Endothelial cell of umbilical vein (primary cell): ENCODE data around the gene BCL2. TPM values are rescaled to one million over a fixed set of nuclear protein-coding genes. Genes with fewer than 3 reads are reported as not detected.

Experiments
- BruUV-seq: library from RNA; stranded (reverse); fragments of 400-500 nt; replicated peaks from 2 replicates; lab custom pipeline; 2021; lab: Mats Ljungman, UMichigan
- CTCF ChIA-PET: fragments of 300-600, 350-600 bp; sonication (Branson Sonifier 250); formaldehyde crosslinking; loops from one replicate; lab custom pipeline; 2021; ENCODE audit warnings: antibody characterized with exemption, inconsistent platforms; lab: Charles Lee
- POLR2A ChIA-PET: fragments of 300-600, 350-600 bp; sonication (Branson Sonifier 250); formaldehyde crosslinking; loops from one replicate; lab custom pipeline; 2021; ENCODE audit warnings: antibody characterized with exemption, inconsistent platforms; lab: Charles Lee
- DNase-seq: peaks from one replicate; pipeline ENCODE4 v3.0.0-alpha.2; 2011; ENCODE audit warnings: low read depth, low spot score
- FAIRE-seq: peaks from 2 replicates; lab custom pipeline; 2011; peaks lifted over from hg19 to GRCh38; lab: Jason Lieb, UNC
- H2AFZ ChIP-seq: 2 replicates; pipeline ENCODE4 v1.6.0; 2012; ENCODE audit warnings: low read depth, low read length, control low read depth, inconsistent platforms
- H3K27ac ChIP-seq: 2 replicates; pipeline ENCODE4 v1.5.1; 2011; ENCODE audit warnings: low read depth, mild to moderate bottlenecking, control low read depth, low read length, moderate library complexity; ENCODE audit not compliant: insufficient read depth
- H3K27me3 ChIP-seq, 2 experiments: 2 replicates each; pipeline versions ENCODE4 v1.6.0 to v1.6.1; 2011; ENCODE audit warnings: low read length in 2 of 2, mixed read lengths in 1 of 2; ENCODE audit not compliant: control insufficient read depth in 2 of 2, insufficient read depth in 2 of 2
- H3K36me3 ChIP-seq, 2 experiments: 2 replicates in 1 of 2; 3 replicates in 1 of 2; pipeline ENCODE4 v1.5.1; 2011; ENCODE audit warnings: low read length in 2 of 2, mild to moderate bottlenecking in 1 of 2, moderate library complexity in 1 of 2; ENCODE audit not compliant: control insufficient read depth in 2 of 2, insufficient read depth in 2 of 2; ENCODE audit errors: extremely low read depth in 1 of 2
- H3K4me1 ChIP-seq: 3 replicates; pipeline ENCODE4 v1.5.1; 2011; ENCODE audit warnings: mild to moderate bottlenecking, low read length; ENCODE audit not compliant: control insufficient read depth, insufficient read depth; ENCODE audit errors: extremely low read depth
- H3K4me2 ChIP-seq: 2 replicates; pipeline ENCODE4 v1.6.1; 2011; ENCODE audit warnings: low read length, control low read depth, mixed read lengths; ENCODE audit not compliant: insufficient read depth
- H3K4me3 ChIP-seq, 3 experiments: fragments of 200-600 bp in 1 of 3; sonication (generic), shearing (Covaris generic) in 1 of 3; replicated peaks in 1 of 3; 2 replicates each; pipeline ENCODE4 v1.5.1; 2011 to 2016; ENCODE audit warnings: control low read depth in 3 of 3, low read length in 3 of 3, mild to moderate bottlenecking in 2 of 3, inconsistent platforms in 1 of 3, low read depth in 1 of 3, moderate library complexity in 1 of 3; ENCODE audit not compliant: insufficient read depth in 1 of 3
- H3K79me2 ChIP-seq: 2 replicates; pipeline ENCODE4 v1.6.0; 2012; ENCODE audit warnings: low read length, inconsistent platforms; ENCODE audit not compliant: control insufficient read depth, insufficient read depth
- H3K9ac ChIP-seq: replicated peaks from 2 replicates; pipeline ENCODE3; 2011; ENCODE audit warnings: low read length, control low read depth; ENCODE audit not compliant: insufficient read depth; ENCODE audit errors: extremely low read depth
- H3K9me1 ChIP-seq: replicated peaks from 3 replicates; pipeline ENCODE4 v1.6.0; 2011; ENCODE audit warnings: mild to moderate bottlenecking, low read length; ENCODE audit not compliant: control insufficient read depth, insufficient read depth; ENCODE audit errors: extremely low read depth
- H3K9me3 ChIP-seq: replicated peaks from 2 replicates; pipeline ENCODE4 v1.5.1; 2012; ENCODE audit warnings: low read length, inconsistent platforms; ENCODE audit not compliant: control insufficient read depth, insufficient read depth
- H4K20me1 ChIP-seq: replicated peaks from 2 replicates; pipeline ENCODE3; 2011; ENCODE audit warnings: mild to moderate bottlenecking, low read length; ENCODE audit not compliant: control insufficient read depth, insufficient read depth; ENCODE audit errors: extremely low read depth
- EZH2 ChIP-seq: IDR thresholded peaks from 2 replicates; pipeline ENCODE4 v1.6.1; 2012; ENCODE audit warnings: borderline replicate concordance, low read depth, mild to moderate bottlenecking, moderate library complexity, low read length, inconsistent platforms; ENCODE audit not compliant: severe bottlenecking
- FOS ChIP-seq: IDR thresholded peaks from 2 replicates; pipeline ENCODE4 v1.6.1; 2011; ENCODE audit warnings: mild to moderate bottlenecking, low read length, moderate library complexity, borderline replicate concordance; ENCODE audit not compliant: insufficient read depth
- GATA2 ChIP-seq: IDR thresholded peaks from 2 replicates; pipeline ENCODE4 v1.7.0; 2011; ENCODE audit warnings: low read depth, mild to moderate bottlenecking, moderate library complexity, mixed read lengths, low read length; ENCODE audit not compliant: insufficient read length, insufficient read depth
- JUN ChIP-seq: IDR thresholded peaks from 2 replicates; pipeline ENCODE4 v1.6.1; 2011; ENCODE audit warnings: borderline replicate concordance, low read depth; ENCODE audit not compliant: insufficient read length, insufficient read depth
- MYC ChIP-seq: IDR thresholded peaks from one replicate; pipeline ENCODE4 v1.6.1; 2011; ENCODE audit warnings: mild to moderate bottlenecking, low read depth, low read length
- POLR2A ChIP-seq: IDR thresholded peaks from 2 replicates; pipeline ENCODE4 v1.6.1; 2012; ENCODE audit warnings: low read depth, mild to moderate bottlenecking, control low read depth, low read length
- POLR2AphosphoS5 ChIP-seq: IDR thresholded peaks from 2 replicates; pipeline ENCODE4 v1.6.1; 2012; ENCODE audit warnings: low read depth, mild to moderate bottlenecking, control low read depth, low read length, moderate library complexity; ENCODE audit not compliant: insufficient read depth
- dilution Hi-C: fragments of 300-500 bp; cut with MboI; formaldehyde crosslinking; loops from one replicate; pipeline ENCODE4 v1.15.0; 2019; ENCODE audit warnings: low sequenced_read_pairs; ENCODE audit not compliant: extremely low pct_ligation_motif_present
- intact Hi-C: fragments of 100-400 bp; cut with micrococcal nuclease; formaldehyde crosslinking; loops from one replicate; pipeline ENCODE4 v1.10.0; 2022
- polyA plus RNA-seq, 4 experiments: library from polyadenylated mRNA; depleted of rRNA in 3 of 4; stranded (reverse) in 3 of 4; unstranded in 1 of 4; fragments of >200 nt; gene quantifications; 2 replicates each; pipeline versions ENCODE4 v1.2.1 to v1.2.3, GENCODE V29; 2011 to 2012; ENCODE audit warnings: missing spikeins in 1 of 4
- total RNA-seq: library from RNA; stranded (reverse); gene quantifications from 2 replicates; pipeline ENCODE4 v1.2.3, GENCODE V29; 2021
- TF ChIP-seq, protein P1 (sequence below): IDR thresholded peaks from 2 replicates; pipeline ENCODE4 v1.6.1; 2011; ENCODE audit not compliant: insufficient read depth, insufficient read length
- TF ChIP-seq, protein P2 (sequence below), 2 donors: IDR thresholded peaks; 1 replicate in 1 of 2; 2 replicates in 1 of 2; pipeline ENCODE4 v1.5.1; 2011; ENCODE audit warnings: low read length in 2 of 2, mild to moderate bottlenecking in 2 of 2, moderate library complexity in 2 of 2, control low read depth in 1 of 2, inconsistent platforms in 1 of 2, low read depth in 1 of 2; ENCODE audit not compliant: insufficient read depth in 1 of 2; ENCODE audit errors: extremely low read depth in 1 of 2

Gene BCL2
- total and polyA plus RNA-seq, 2 donors (not counting 3 experiments of a cell fraction or from before 2014, with no cell fraction given), result 0.35 to 5.0 TPM

DNA sequence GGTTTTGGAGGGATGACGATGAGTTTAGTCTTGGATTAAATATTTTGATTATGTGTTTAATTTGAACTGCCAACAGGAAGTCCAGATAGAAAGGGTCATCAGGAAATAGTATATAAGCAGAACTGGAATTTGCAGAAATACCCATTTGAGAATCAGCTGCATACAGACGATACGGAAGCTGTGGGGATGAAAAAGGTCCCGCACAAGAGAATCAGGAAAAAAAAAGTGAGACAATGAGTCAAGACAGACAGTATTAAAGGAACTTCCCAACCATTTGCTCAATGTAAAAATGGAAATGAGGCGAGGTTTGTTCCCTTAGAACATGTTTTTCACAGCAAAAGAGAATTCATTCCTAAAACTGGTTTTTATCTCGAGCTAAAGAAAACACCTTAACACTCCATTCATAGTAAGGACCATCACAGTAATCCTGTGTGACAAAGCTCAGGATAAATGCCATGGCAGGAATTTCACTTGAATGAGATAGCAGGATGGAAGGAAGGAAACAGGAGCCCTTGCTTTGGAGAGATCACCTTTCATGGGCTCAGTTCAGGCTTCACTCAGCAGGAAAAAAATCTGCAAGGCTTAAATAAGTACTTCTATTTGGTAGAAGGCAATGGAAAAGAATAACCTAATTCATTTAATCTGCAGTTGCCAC lies 29.3 kb downstream of the BCL2 start:
- DNase-seq (no peak), FAIRE-seq (no peak)
- Histone ChIP-seq H3K79me2 (no peaks in the 10 kb centered on the region), H3K9me1 (no peaks in the 10 kb centered on the region), H3K9ac (no peak overlapping the region), H2AFZ (no peak overlapping the region), H3K9me3 (no peaks in the 10 kb centered on the region), H3K27ac (no peak overlapping the region), H3K27me3 (no peaks in the 10 kb centered on the region), H4K20me1 (no peaks in the 10 kb centered on the region), H3K36me3 (no peaks in the 10 kb centered on the region), H3K4me3 (no peak overlapping the region), H3K4me1 (no peaks in the 10 kb centered on the region), H3K4me2 (no peak overlapping the region)
- ChIA-PET CTCF (no interaction called here), POLR2A (no interaction called here)
- no TSS peak for BruUV-seq
- TF ChIP-seq POLR2AphosphoS5 (no peak), FOS (no peak), POLR2A (no peak), JUN (no peak), EZH2 (no peak), GATA2 (no peak), MYC (no peak)
- TF ChIP-seq, protein P1, sequence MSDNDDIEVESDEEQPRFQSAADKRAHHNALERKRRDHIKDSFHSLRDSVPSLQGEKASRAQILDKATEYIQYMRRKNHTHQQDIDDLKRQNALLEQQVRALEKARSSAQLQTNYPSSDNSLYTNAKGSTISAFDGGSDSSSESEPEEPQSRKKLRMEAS, result no peak
- TF ChIP-seq, protein P2, sequence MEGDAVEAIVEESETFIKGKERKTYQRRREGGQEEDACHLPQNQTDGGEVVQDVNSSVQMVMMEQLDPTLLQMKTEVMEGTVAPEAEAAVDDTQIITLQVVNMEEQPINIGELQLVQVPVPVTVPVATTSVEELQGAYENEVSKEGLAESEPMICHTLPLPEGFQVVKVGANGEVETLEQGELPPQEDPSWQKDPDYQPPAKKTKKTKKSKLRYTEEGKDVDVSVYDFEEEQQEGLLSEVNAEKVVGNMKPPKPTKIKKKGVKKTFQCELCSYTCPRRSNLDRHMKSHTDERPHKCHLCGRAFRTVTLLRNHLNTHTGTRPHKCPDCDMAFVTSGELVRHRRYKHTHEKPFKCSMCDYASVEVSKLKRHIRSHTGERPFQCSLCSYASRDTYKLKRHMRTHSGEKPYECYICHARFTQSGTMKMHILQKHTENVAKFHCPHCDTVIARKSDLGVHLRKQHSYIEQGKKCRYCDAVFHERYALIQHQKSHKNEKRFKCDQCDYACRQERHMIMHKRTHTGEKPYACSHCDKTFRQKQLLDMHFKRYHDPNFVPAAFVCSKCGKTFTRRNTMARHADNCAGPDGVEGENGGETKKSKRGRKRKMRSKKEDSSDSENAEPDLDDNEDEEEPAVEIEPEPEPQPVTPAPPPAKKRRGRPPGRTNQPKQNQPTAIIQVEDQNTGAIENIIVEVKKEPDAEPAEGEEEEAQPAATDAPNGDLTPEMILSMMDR (IDR thresholded peaks at IDR 0.05; ENCODE audit: extremely low read depth in 1 of 2, insufficient read depth in 1 of 2, low read depth in 1 of 2, low read length in 2 of 2), result no peak
- intact Hi-C loops, result no loop called here
- dilution Hi-C loops, result no loop called here
